Kidney epithelial cell (primary cell): ENCODE results near the gene CD81. TPM values are rescaled to one million over a fixed set of nuclear protein-coding genes. Genes with fewer than 3 reads are reported as not detected.
"Not testable (repeated sequence)": the region's sequence is repeated elsewhere in the genome, so short reads cannot be mapped to it uniquely, and the experiment has no call there.

Experiments used
- DNase-seq: peaks from one replicate; pipeline ENCODE4 v3.0.0-alpha.2; 2010; ENCODE audit warnings: low read depth
- H3K27me3 ChIP-seq: 2 replicates; pipeline ENCODE4 v1.6.0; 2011; ENCODE audit warnings: low read length; ENCODE audit not compliant: control insufficient read depth, insufficient read depth
- H3K36me3 ChIP-seq: 2 replicates; pipeline ENCODE4 v1.5.1; 2011; ENCODE audit warnings: low read length; ENCODE audit not compliant: control insufficient read depth, insufficient read depth
- H3K4me3 ChIP-seq: 2 replicates; pipeline ENCODE4 v1.5.1; 2011; ENCODE audit warnings: low read depth, mild to moderate bottlenecking, control low read depth, low read length
- CTCF ChIP-seq: IDR thresholded peaks from 2 replicates; pipeline ENCODE4 v1.5.1; 2011; ENCODE audit warnings: mild to moderate bottlenecking, moderate library complexity, low read length, control low read depth, inconsistent platforms; ENCODE audit not compliant: insufficient read depth, poor library complexity, severe bottlenecking
- total RNA-seq: library from RNA; depleted of rRNA; stranded (reverse); fragments of >200 nt; gene quantifications from 2 replicates; pipeline ENCODE4 v1.2.3, GENCODE V29; 2015

The CD81 gene
- total RNA-seq, 1 donor from 2014 or later = 216 TPM

GRCh38 chr11:2352420-2352819 is 24.7 kb upstream of the CD81 start:
- H3K4me3 ChIP-seq = no peak overlapping the region
- TF ChIP-seq CTCF = no peak
- DNase-seq = no peak
- no peaks in the 10 kb centered on the region for H3K36me3 ChIP-seq
- no peaks in the 10 kb centered on the region for H3K27me3 ChIP-seq

DNA sequence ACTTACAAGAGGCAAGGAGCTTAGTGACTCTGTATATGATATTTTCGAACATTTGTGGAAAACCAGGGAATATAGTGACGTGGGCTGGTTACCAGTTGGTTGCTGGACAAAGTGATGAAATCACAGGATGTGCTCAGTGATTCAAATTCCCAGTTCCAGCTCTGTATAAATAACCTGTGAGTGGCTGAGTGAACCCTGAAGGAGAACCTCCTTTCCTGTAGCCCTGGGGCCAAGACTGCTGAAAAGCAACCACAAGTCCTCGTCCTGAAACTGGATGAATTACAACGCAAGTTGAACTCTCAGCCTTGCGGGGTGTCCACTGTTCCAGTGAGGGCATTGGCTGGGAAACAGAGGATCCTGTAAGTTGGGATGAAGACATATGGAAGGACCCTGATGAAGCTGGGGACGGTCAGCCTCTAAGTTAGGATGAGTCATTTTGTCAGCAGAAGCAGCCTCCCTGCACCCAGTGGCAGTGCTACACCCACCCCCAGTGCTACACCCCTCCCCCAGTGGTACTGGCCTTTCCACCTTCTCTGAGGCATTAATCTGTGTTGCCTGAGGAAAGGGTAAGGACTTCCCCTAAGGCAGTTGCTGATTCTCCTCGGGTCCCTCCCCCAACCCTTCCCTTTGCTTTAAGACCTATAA is 22.0 kb upstream of the CD81 start:
- H3K4me3 ChIP-seq = no peak overlapping the region
- TF ChIP-seq CTCF = no peak
- H3K36me3 ChIP-seq = no peaks in the 10 kb centered on the region
- no peak for DNase-seq
- no peaks in the 10 kb centered on the region for H3K27me3 ChIP-seq

GRCh38 chr11:2357246-2357645 is 19.9 kb upstream of the CD81 start:
- no peak for DNase-seq
- Histone ChIP-seq H3K36me3 (no peaks in the 10 kb centered on the region), H3K4me3 (no peak overlapping the region), H3K27me3 (no peaks in the 10 kb centered on the region)
- TF ChIP-seq CTCF = no peak

DNA sequence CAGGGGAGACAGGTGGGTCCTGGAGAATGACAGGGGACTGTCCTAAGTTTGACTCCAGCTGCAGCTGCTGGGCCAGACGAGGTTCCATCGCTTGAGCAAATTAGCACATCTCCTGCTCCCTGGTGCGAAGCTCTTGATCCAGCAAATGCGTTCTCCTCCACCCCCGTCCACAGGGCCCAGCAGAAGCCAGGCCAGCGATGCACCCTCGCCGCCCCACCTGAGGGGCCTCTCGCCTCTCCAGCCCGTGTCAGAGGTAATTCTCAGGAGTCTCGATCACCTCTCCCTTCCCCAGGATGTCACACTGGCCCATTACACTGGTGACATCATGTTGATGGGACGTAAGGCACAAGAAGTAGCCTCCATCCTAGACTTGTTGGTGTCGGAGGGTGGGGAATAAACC is 19.5 kb upstream of the CD81 start:
- not testable (repeated sequence) for H3K36me3 ChIP-seq, DNase-seq, H3K27me3 ChIP-seq, H3K4me3 ChIP-seq

- H3K27me3 ChIP-seq = no peaks in the 10 kb centered on the region
- TF ChIP-seq CTCF = no peak
- no peak overlapping the region for H3K4me3 ChIP-seq
- DNase-seq = no peak
- no peaks in the 10 kb centered on the region for H3K36me3 ChIP-seq
These were observed 18.2 kb upstream of the CD81 start for GRCh38 chr11:2358754-2359442.

DNA sequence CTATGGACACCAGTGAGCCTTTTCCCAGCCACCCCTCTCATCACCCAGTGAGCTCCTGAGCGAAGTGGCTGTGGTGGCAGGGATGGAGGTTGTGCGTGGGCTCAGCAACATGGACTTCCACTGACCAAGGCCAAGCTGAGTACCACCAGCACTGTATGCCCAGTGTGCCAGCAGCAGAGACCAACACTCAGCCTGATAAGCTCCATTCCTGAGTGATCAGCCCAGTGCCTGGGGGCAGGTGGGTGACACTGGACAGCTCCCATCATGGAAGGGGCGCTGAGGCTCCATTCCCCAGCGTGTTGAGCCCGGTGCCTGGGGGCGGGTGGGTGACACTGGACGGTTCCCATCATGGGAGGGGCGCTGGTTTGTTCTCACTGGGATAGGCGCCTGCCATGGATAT is 17.6 kb upstream of the CD81 start:
- TF ChIP-seq CTCF = no peak
- H3K27me3 ChIP-seq = no peaks in the 10 kb centered on the region

More for the DNA sequence above, 17.6 kb upstream of the CD81 start:
- no peak for DNase-seq
- H3K36me3 ChIP-seq = no peaks in the 10 kb centered on the region
- no peak overlapping the region for H3K4me3 ChIP-seq
